ENCODE measurements around the gene FTCD. TPM values are rescaled to one million over a fixed set of nuclear protein-coding genes. Genes with fewer than 3 reads are reported as not detected.

The FTCD gene
- total and polyA plus RNA-seq, 2 of the 4 experiments (the other 2 are of a cell fraction): 0.55 TPM; not detected in 1

DNA sequence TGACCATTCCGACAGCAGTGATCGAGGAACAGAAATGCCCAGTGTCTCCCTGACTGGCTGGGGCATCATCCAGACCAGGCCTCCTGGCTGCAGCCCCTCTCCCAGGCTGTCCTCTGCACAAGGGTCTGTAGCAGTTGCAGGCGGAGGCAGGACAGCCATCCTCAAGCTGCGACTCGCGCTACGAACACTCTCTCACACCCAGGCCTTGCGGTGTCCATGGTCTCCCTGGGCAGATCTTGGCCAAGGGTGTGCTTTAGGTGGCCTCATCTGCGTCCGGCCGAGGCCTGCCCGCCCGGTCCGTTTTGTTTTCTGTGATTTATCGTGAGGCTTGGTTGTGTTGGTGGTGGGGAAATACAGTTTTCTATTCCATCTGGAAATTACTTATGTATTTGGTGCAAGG lies 15.7 kb downstream of the FTCD start:
- no peak overlapping the region for H2BK15ac ChIP-seq (ENCODE audit: low read depth, low read length)
- H3K79me1 ChIP-seq (ENCODE audit: low read depth in 1 of 2, low read length in 2 of 2): no peaks in the 10 kb centered on the region
- dilution Hi-C loops (cut with HindIII; ENCODE audit: low sequenced_read_pairs, unreplicated experiment): no loop called here
- no peak overlapping the region for H2AK5ac ChIP-seq (ENCODE audit: low read depth, low read length)
- ChIA-PET POLR2A (ENCODE audit: unreplicated experiment) (no interaction called here), CTCF (no interaction called here)
- H2BK120ac ChIP-seq (ENCODE audit: low read depth, low read length): no peak overlapping the region
- H2AK9ac ChIP-seq (replicated peaks; ENCODE audit: low read depth, low read length, poor library complexity): no peak overlapping the region
- H2BK20ac ChIP-seq (ENCODE audit: low read depth, low read length): no peak overlapping the region
- H3K9me3 ChIP-seq (ENCODE audit: control insufficient read depth, insufficient read depth, low read length): no peaks in the 10 kb centered on the region
- H3K27me3 ChIP-seq (ENCODE audit: control insufficient read depth, insufficient read depth, low read length): no peaks in the 10 kb centered on the region
- TF ChIP-seq RAD21 (IDR thresholded peaks at IDR 0.05; ENCODE audit: low read length) (no peak), RCOR1 (IDR thresholded peaks at IDR 0.05; ENCODE audit: insufficient replicate concordance, low read length) (no peak), FOS (IDR thresholded peaks at IDR 0.05; ENCODE audit: low read depth, low read length) (no peak), NFE2L2 (IDR thresholded peaks at IDR 0.05; ENCODE audit: low read depth, low read length) (no peak), POLR2A (IDR thresholded peaks at IDR 0.05; ENCODE audit: low read depth, low read length) (no peak), MAZ (IDR thresholded peaks at IDR 0.05; ENCODE audit: borderline replicate concordance, low read depth, low read length) (no peak), CEBPB (IDR thresholded peaks at IDR 0.05; ENCODE audit: low read depth, low read length) (no peak), RFX5 (IDR thresholded peaks at IDR 0.05; ENCODE audit: low read depth, low read length) (no peak), MXI1 (IDR thresholded peaks at IDR 0.05; ENCODE audit: borderline replicate concordance, low read depth, low read length) (no peak), MAFK (IDR thresholded peaks at IDR 0.05; ENCODE audit: low read depth, low read length) (no peak), CHD1 (IDR thresholded peaks at IDR 0.05; ENCODE audit: low read depth, low read length) (no peak)
- TF ChIP-seq, protein P1, sequence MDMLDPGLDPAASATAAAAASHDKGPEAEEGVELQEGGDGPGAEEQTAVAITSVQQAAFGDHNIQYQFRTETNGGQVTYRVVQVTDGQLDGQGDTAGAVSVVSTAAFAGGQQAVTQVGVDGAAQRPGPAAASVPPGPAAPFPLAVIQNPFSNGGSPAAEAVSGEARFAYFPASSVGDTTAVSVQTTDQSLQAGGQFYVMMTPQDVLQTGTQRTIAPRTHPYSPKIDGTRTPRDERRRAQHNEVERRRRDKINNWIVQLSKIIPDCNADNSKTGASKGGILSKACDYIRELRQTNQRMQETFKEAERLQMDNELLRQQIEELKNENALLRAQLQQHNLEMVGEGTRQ (IDR thresholded peaks at IDR 0.05; ENCODE audit: low read depth, low read length): no peak
- TF ChIP-seq, protein P2, sequence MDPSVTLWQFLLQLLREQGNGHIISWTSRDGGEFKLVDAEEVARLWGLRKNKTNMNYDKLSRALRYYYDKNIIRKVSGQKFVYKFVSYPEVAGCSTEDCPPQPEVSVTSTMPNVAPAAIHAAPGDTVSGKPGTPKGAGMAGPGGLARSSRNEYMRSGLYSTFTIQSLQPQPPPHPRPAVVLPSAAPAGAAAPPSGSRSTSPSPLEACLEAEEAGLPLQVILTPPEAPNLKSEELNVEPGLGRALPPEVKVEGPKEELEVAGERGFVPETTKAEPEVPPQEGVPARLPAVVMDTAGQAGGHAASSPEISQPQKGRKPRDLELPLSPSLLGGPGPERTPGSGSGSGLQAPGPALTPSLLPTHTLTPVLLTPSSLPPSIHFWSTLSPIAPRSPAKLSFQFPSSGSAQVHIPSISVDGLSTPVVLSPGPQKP (IDR thresholded peaks at IDR 0.05; ENCODE audit: borderline replicate concordance, low read depth, low read length): no peak
- TF ChIP-seq, protein P3, sequence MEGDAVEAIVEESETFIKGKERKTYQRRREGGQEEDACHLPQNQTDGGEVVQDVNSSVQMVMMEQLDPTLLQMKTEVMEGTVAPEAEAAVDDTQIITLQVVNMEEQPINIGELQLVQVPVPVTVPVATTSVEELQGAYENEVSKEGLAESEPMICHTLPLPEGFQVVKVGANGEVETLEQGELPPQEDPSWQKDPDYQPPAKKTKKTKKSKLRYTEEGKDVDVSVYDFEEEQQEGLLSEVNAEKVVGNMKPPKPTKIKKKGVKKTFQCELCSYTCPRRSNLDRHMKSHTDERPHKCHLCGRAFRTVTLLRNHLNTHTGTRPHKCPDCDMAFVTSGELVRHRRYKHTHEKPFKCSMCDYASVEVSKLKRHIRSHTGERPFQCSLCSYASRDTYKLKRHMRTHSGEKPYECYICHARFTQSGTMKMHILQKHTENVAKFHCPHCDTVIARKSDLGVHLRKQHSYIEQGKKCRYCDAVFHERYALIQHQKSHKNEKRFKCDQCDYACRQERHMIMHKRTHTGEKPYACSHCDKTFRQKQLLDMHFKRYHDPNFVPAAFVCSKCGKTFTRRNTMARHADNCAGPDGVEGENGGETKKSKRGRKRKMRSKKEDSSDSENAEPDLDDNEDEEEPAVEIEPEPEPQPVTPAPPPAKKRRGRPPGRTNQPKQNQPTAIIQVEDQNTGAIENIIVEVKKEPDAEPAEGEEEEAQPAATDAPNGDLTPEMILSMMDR (conservative IDR thresholded peaks at IDR 0.05; ENCODE audit: low read depth, low read length): no peak
- no peak overlapping the region for H2AFZ ChIP-seq (replicated peaks; ENCODE audit: low read length, poor library complexity)
- no peak overlapping the region for H3K23ac ChIP-seq (ENCODE audit: low read depth, low read length)
- H4K91ac ChIP-seq (ENCODE audit: insufficient read depth, low read depth, low read length): no peak overlapping the region
- DNase-seq: no peak
- ATAC-seq (ENCODE audit: low read depth): no peak
- H3K27ac ChIP-seq (ENCODE audit: insufficient read depth, low read length): no peak overlapping the region
- no peak overlapping the region for H3K4me3 ChIP-seq (ENCODE audit: insufficient read depth, low read depth, low read length)
- intact Hi-C loops (cut with micrococcal nuclease): no loop called here
- WGBS, 2 experiments (ENCODE audit: extremely low coverage in 2 of 2, insufficient read length in 1 of 2): 83% methylated on average over 2 of the region's 15 CpGs; no CpG with 5 or more reads in 1 of the 2 experiments
- in situ Hi-C loops (cut with MboI; ENCODE audit: low sequenced_read_pairs): no loop called here
- no peaks in the 10 kb centered on the region for H3K9me1 ChIP-seq (ENCODE audit: insufficient read depth, low read length)
- no peak overlapping the region for H4K5ac ChIP-seq (ENCODE audit: low read depth, low read length)
- H4K8ac ChIP-seq (ENCODE audit: low read depth in 2 of 2, low read length in 2 of 2): no peak overlapping the region
- H3K4ac ChIP-seq (ENCODE audit: low read depth, low read length): no peak overlapping the region
- no peak overlapping the region for H3K14ac ChIP-seq (replicated peaks; ENCODE audit: low read depth, low read length)
- no peak overlapping the region for H3K4me2 ChIP-seq (ENCODE audit: low read depth, low read length)
- H3K18ac ChIP-seq (ENCODE audit: low read depth, low read length): no peak overlapping the region
- BruUV-seq (replicated peaks): no TSS peak
- no peak overlapping the region for H2BK5ac ChIP-seq (ENCODE audit: low read depth, low read length, poor library complexity, severe bottlenecking)
- H3K9ac ChIP-seq (ENCODE audit: low read depth, low read length): no peak overlapping the region
- H3K4me1 ChIP-seq (ENCODE audit: control insufficient read depth, insufficient read depth, low read length): 0 out of 2 replicates have a peak, but pooled peaks cover 2% of the 10 kb centered on the region
- H4K20me1 ChIP-seq (ENCODE audit: insufficient read depth, low read length): peaks cover 7% of the 10 kb centered on the region; the same call in 1 of the 2 replicates
- no peaks in the 10 kb centered on the region for H3K36me3 ChIP-seq (ENCODE audit: control insufficient read depth, insufficient read depth, low read length)
- no peak overlapping the region for H3K56ac ChIP-seq (ENCODE audit: extremely low read depth, insufficient read depth, low read length)
